Stimulated activated CD8-positive, alpha-beta memory T cell treated with anti-CD3 and anti-CD28 coated beads, Interleukin-4, amount 100 ng/mL, for 24 hours (primary cell): ENCODE data around the gene VRTN.

Experiments used
- DNase-seq: peaks from one replicate; pipeline ENCODE4 v3.0.0-alpha.2; 2020; ENCODE audit warnings: low read depth

The VRTN gene

DNA sequence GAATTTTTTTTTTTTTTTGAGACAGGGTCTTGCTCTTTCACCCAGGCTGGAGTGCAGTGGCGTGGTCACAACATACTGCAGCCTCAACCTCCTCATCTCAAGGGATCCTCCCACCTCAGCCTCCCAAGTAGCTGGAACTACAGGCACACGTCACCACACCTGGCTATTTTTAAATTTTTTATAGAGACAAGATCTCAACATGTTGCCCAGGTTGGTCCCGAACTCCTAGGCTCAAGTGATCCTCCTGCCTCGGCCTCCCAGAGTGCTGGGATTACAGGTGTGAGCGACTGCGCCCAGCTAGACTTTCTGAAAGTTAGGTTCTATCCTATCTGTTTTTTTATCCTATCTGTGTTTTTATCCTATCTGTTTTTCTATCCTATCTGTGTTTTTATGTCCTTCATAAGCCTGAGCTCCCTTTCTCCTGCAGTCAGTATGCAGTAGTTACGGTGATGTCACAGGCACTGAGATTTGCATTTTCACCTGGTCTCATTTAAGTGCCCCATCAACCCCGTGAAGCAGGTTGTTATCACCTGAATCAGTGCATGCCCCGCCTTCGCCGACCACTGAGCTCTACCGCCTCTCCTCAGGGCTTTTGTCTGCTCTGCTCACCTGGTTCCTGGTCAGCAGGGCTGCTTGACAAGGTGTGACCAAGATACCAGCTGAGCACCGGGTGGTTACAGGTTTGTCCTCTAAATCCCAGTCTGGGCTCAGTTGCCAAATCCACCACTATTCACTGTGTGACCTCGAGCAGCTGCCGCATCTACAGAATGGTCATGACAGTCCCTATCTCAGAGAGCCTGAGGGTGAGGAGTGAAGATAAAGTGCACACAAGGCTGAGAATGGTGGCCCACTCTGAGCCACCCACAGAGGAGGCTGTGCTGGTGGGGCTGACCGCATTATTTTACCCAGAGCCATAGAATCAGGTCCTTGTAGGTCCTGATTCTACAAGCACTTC, 44.6 kb downstream of the VRTN start:
- DNase-seq = no peak

DNA sequence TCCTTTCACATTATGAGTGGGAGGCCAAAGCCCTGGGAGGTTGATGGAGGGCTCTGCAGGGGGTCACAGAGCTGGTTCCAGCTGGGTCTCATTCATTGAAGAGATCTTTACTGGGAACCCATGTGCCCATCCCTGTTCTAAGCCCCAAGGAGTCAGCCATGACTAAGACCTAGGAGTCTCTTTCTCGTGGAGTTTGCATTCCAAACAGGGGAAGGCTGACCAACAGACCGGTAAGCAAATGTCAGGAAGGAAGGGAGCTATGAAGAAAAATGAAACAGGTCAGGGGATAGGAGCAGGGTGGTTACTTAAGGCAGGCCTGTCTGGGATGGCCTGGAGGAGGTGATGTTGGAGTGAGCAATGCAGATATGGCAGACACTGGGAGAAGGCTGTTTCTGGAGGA, 46.3 kb downstream of the VRTN start:
- DNase-seq = no peak

DNA sequence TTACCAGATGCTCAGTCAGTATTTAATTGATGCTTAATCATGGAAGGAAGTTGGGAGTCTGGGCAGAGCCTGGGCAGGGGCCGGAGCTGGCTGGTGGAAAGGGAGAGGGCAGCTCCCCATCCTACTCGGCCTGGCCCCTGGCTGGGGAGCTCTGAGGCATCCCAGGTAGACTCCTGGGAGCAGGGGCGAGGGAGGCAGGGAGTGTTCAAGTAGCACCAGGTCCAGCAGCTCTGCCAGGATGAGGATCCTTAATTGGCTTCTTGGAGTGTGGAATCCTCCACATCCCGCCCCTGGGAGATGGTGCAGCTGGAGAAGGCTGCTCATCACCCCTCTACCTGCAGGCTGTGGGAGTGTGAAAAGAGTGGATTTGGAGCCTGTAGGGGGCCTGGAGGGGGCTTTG, 46.8 kb downstream of the VRTN start:
- no peak for DNase-seq

DNA sequence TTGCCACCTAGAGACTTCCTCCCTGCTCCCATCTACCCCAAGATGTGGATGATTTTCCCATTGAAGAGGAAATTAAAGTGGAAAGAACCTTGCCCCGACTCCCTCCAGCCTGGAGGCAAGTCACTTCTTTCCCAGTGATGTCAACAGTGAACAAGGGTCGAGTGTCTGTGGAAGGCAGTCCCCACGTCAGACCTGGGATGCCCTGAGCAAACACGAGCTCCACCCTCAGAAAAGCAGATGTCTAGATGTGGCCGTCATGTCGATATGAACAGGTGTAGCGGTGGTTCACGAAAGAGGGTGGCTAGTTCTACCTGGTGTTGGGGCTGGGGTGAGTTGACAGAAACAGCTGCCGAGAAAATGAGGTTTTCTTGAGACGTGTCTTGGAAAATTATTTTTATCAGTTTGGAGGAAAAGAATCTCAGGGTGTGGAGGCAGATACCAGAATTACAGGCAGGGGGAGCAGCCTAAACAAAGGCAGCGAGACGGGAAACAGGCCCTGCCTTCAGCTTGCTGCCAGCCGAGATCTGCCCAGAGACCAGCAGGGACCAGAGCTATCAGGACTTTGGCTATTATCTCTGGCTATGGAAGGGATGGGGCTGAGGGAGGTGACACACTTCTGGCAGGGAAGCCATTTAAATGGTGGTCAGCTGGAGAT, 51.9 kb downstream of the VRTN start:
- no peak for DNase-seq

DNA sequence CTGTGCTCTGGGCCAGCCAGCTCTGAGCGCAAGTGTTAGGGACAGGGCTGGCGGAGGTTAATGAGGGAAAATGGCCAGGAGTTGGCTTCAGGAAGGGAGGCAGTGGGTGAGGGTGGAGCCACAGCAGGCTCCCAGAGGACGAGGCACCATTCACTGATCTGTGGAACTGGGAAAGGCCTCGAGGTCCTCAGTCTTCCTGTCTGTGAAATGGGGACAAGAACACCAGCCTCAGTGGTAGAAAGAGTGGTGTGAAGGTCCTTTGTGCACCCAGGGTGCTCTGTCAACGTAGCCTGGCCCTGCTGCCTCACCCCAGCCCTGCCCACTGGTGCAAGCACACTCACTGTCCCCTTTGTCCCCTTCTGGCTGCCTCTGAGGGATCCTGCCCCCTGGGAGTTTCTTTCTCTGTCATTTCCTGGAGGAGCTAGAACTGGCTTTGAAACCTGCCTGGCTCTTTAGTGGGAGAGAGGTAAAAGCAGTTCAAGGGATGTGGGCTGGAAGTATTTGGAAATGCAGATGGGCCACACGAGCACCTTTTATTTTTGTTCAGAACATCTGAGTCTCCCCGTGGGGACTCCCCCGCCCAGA, 52.7 kb downstream of the VRTN start:
- no peak for DNase-seq

DNA sequence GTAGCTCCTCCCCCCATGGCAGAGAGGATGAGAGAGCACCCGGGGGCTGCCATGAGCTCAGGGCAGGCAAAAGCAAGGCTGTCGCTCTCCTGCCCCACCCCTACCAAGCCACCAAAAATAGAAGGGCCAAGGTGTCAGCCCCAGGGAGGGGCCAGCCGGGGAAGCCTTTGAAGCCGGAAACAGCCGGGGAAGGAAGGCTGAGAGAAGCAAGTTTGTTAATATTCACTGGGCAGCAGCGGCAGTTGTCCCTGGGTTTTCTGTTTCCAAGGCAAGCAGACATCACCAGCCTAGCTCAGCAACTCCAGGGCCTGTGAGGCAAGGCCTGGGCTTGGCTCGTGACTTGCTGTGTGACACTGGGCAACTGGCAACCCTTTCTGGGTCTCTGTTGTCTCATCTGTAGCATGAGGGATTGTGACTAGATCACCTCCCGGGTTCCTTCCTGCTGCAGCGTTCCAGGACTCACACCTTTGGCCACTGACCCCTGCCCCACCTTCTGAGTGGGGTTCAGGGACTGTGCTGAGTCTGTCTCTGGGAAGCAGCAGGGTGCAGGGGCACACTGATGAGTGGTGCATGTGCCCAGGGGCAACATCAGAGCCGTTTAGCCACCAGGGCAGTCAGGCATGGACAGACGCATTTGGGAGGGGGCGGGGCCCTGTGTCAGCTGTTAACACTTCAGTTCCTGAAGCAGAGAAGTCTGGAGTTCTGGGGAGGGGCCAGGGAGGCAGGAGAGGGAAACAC, 53.4 kb downstream of the VRTN start:
- DNase-seq = peak; percentile 55

DNA sequence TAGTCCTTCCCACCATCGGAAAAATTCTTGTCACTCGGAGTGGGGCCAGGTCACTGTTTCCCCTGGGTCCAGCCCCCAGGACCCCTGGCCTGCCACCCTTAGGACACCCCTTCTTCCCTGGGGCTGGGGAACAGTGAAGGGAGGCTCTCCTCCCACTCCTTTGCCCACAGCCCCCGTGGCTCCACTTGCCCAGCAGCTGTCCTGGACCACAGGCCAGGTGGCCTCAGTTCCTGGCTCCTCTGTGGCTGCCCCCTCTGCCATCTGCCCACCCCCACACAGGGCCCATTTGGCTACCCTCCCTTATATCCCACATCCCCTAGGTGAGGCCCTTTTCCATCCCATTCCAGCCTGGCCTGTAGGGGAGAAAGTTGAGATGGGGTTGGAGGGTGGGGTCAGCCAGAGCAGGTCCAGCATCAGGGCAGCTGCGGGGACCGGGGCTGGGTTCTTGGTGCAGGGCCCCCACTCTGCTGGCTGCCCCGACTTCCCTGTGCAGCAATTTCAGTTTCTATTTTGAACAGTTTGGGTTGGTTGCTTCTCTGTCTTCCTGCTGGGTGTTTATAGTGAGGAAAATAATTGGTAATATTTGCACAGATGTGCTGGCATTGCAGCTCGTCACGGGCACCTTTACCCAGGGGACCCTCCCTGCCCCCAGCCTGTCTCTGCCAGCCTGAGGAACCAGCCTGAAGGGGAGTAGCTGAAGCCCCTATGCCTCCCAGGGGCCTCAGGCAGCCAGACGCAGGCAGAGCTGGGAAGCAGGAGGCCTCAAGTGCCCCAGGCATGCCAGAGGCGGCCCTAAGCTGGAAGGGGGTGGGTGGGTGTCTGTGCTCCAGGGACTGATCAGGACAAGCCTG, 54.4 kb downstream of the VRTN start:
- no peak for DNase-seq

DNA sequence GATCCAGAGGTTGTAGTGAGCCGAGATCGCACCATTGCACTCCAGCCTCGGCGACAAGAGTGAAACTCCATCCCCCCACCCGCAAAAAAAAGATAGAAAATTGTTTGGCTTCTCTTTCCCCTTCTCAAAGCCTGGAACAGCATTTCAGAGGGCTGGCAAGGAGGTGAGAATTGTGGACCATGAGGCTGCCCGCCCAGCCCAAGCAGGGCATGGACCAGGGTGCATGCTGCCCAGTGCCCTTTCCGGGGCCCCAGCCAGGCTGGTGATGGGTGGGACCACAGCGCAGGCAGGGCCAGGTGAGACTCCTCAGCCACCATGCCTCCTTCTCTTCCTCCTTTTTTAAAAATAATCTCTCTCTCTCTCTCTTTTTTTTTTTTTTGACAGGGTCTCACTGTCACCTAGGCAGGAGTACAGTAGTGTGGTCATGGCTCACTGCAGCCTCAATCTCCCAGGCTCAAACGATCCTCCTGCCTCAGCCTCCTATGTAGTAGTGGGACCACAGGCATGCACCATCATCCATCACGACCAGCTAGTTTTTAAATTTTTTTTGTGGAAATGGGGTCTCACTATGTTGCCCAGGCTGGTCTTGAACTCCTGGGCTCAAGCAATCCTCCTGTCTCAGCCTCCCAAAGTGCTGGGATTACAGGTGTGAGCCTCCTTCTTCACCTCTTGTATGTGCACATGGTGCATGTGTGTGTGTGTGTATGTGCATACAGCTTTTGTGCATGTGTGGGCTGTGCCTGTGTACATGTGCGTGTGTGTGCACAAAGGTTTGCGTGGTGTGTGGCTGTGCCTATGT, 55.5 kb downstream of the VRTN start:
- DNase-seq = no peak

DNA sequence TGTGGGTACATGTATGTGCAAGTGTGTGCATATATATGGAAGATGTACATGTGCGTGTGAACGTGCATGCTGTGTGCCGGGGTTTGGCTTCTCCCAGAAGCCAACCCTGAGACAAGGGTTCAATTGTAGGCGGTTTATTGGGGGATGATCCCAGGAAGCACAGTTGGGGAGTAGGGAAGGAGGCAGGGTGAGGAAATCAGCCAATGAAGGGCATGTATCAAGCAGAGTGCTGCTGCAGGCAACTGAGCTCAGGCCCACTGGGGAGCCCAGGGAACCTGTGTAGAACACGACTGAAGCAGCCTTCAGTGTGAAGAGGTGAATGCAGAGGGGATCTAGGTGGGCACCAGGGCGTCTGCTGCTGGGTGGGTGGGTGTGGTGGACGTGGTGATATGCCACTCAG, 56.2 kb downstream of the VRTN start:
- DNase-seq = no peak

DNA sequence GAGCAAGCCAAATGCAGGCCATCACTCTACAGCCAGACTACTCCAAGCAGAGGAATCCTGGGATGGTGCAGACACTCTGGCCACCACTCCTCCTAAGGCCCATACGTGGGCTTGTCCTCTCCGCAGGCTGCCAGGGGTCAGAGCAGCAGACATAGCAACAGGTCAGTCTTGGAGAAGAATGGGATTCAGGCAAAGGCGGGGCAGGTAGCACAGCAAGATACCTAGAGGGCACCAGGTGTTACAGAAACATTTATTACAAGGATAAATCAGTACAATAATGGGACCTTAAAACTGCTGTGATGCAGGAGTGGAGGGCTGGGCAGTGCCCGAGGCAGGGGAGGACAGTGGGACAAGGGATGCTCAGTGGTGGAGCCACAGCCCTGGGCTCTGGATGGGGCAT, 57.4 kb downstream of the VRTN start:
- DNase-seq = no peak

DNA sequence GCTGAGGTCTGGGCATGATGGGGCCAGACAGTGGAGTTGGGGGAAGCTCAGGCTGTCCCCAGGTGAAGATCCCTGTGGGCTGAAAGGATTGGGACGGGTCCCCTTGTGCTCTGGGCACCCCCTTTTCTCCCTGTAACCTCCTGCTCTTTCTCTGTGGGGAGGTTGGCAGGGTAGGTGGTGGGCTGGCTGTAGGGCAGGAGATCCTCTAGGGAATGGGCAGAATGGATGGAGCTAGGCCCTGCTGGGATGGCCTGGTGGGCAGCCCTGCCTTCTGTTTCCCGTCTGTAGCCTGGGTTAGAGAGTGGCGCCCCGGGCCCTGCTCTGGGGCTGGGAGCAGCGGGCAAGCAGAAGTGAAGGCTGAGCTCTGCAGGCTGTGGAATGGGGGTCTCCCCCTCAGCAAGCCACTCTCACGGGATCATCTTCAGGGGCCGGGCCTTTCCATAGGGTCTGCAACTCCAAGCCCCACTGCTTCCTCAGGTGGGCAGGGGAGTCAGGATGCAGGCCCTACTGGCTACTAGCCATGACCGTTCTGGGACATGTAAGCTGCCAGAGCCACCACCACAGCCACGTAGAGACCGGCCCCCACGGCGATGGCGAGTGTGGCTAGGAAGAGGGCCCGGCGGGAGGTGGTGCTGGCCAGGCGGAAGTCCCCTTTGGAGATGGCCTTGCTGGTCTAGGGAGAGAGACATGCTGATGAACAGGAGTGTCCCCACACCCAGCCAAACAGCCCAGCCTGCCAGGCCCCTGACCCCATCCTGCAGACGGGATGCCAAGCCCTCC, 58.9 kb downstream of the VRTN start:
- DNase-seq = no peak

DNA sequence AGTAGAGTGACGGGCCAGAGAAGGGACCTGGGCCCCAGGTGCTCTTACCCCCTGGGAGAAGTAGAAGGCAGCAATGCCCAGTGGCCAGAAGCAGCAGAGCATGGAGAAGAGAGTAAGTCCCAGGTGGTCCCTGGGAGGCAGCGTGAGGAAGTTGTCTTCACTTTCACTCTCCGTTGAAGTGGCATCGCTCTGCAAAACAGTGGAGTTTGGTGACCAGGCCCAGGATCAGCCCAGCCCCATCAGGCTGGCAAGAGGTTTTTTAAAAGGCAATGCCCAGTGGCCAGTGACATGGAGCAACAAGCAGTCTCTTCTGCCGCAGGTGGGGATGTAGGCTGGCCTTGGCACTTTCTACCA, 59.5 kb downstream of the VRTN start:
- no peak for DNase-seq

DNA sequence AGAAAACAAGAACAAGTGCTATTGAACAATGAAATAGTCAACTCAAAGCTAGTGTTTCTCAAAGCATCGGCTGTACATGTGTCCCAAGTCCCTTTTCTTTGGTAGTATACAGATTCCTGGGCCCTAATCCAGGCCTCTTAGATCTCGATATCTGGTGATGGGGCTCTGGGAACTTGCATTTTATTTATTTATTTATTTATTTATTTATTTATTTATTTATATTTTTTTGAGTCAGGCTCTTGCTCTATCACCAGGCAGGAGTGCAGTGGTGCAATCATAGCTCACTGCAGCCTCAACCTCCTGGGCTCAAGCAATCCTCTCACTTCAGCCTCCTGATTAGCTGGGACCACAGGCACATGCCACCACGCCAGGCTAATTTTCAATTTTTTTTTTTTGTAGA, 60.6 kb downstream of the VRTN start:
- DNase-seq = no peak

DNA sequence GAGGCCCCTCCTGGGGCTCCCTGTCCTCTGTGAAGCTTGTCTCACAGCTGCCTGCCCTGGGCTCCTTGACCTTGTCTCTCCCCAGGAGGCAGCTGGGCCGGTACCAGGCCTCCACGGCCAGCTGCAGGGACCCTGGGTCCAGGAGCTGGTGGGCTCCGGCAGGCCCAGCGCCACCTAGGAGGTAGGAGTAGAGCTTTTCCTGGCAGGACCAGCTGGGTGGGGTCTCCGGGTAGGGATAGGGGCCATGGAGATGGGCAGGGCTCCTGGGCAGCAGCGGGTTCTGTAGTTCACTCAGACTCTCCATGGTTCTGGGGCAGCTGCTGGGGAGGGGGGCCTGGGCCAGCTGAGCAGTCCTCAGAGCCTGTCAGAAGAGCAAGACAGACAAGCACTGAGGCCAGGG, 61.2 kb downstream of the VRTN start:
- no peak for DNase-seq
